Loucy (cell line): ENCODE data around the gene TMEM139.

Experiments
- H2AFZ ChIP-seq: fragments of 200-600 bp; sonication (generic); 2 replicates; pipeline ENCODE4 v1.6.0; 2016; ENCODE audit warnings: antibody characterized with exemption, mild to moderate bottlenecking, low read length, moderate library complexity
- H3F3A ChIP-seq: fragments of 200-600 bp; 2 replicates; pipeline ENCODE4 v1.6.0; 2016; ENCODE audit warnings: antibody characterized with exemption, low read depth, mild to moderate bottlenecking
- H3K27me3 ChIP-seq: fragments of 200-600 bp; sonication (generic); 2 replicates; pipeline ENCODE4 v1.6.1; 2014; ENCODE audit warnings: low read length, mild to moderate bottlenecking; ENCODE audit not compliant: insufficient read depth, poor library complexity, severe bottlenecking
- H3K36me3 ChIP-seq: fragments of 200-600 bp; sonication (generic); 2 replicates; pipeline ENCODE4 v1.6.1; 2016; ENCODE audit warnings: low read length; ENCODE audit not compliant: insufficient read depth
- H3K4me1 ChIP-seq: fragments of 200-600 bp; sonication (generic); 2 replicates; pipeline ENCODE4 v1.5.1; 2014; ENCODE audit warnings: low read length, mild to moderate bottlenecking; ENCODE audit not compliant: insufficient read depth, poor library complexity, severe bottlenecking
- H3K4me2 ChIP-seq: fragments of 200-600 bp; sonication (generic); 2 replicates; pipeline ENCODE4 v1.6.0; 2014; ENCODE audit warnings: antibody characterized with exemption, low read length, low read depth, mild to moderate bottlenecking; ENCODE audit not compliant: poor library complexity, severe bottlenecking
- H3K4me3 ChIP-seq: fragments of 200-600 bp; sonication (generic); 2 replicates; pipeline ENCODE4 v1.5.1; 2014; ENCODE audit warnings: low read length, mild to moderate bottlenecking, mixed read lengths; ENCODE audit not compliant: poor library complexity, severe bottlenecking
- H3K79me2 ChIP-seq: fragments of 200-600 bp; sonication (generic); 2 replicates; pipeline ENCODE4 v1.6.1; 2014; ENCODE audit warnings: low read length; ENCODE audit not compliant: insufficient read depth
- H3K9ac ChIP-seq: fragments of 200-600 bp; sonication (generic); 2 replicates; pipeline ENCODE4 v1.6.0; 2014; ENCODE audit warnings: mild to moderate bottlenecking, low read depth, low read length, moderate library complexity; ENCODE audit not compliant: poor library complexity, severe bottlenecking
- H3K9me2 ChIP-seq: fragments of 200-600 bp; sonication (generic); replicated peaks from 2 replicates; pipeline ENCODE4 v1.6.1; 2016; ENCODE audit warnings: low read depth, low read length, mixed read lengths
- H3K9me3 ChIP-seq: fragments of 200-600 bp; sonication (generic); 2 replicates; pipeline ENCODE4 v1.6.1; 2014; ENCODE audit warnings: mild to moderate bottlenecking, antibody characterized with exemption, low read length, low read depth; ENCODE audit not compliant: insufficient read depth
- H4K20me1 ChIP-seq: fragments of 200-600 bp; sonication (generic); 2 replicates; pipeline ENCODE4 v1.6.0; 2014; ENCODE audit warnings: antibody characterized with exemption, low read length, mild to moderate bottlenecking; ENCODE audit not compliant: insufficient read depth, poor library complexity, severe bottlenecking
- CTCF ChIP-seq: fragments of 200-600 bp; sonication (generic); conservative IDR thresholded peaks from 2 replicates; pipeline ENCODE4 v1.5.1; 2014; ENCODE audit warnings: mild to moderate bottlenecking, antibody characterized with exemption, low read length
- EZH2phosphoT487 ChIP-seq: fragments of 200-600 bp; IDR thresholded peaks from 2 replicates; pipeline ENCODE4 v1.6.1; 2018; ENCODE audit warnings: antibody characterized with exemption, mild to moderate bottlenecking, moderate library complexity, borderline replicate concordance

The TMEM139 gene

GRCh38 chr7:143281529-143281928, 3.2 kb upstream of the TMEM139 start:
- Histone ChIP-seq H3K27me3 (no peaks in the 10 kb centered on the region), H3K4me1 (peaks cover 4% of the 10 kb centered on the region), H3F3A (no peaks in the 10 kb centered on the region), H3K4me2 (no peak overlapping the region), H3K9me3 (no peaks in the 10 kb centered on the region), H2AFZ (no peak overlapping the region), H3K4me3 (no peak overlapping the region), H3K79me2 (no peaks in the 10 kb centered on the region), H4K20me1 (no peaks in the 10 kb centered on the region), H3K9ac (no peak overlapping the region), H3K9me2 (no peaks in the 10 kb centered on the region), H3K36me3 (no peaks in the 10 kb centered on the region)
- TF ChIP-seq CTCF: no peak
- no peak for TF ChIP-seq EZH2phosphoT487

- Histone ChIP-seq H3K4me3 (no peak overlapping the region), H3K36me3 (no peaks in the 10 kb centered on the region), H3K4me1 (peaks cover 4% of the 10 kb centered on the region), H3F3A (no peaks in the 10 kb centered on the region), H3K27me3 (no peaks in the 10 kb centered on the region), H2AFZ (no peak overlapping the region), H3K79me2 (no peaks in the 10 kb centered on the region), H3K9me2 (no peaks in the 10 kb centered on the region), H3K4me2 (no peak overlapping the region), H3K9ac (no peak overlapping the region), H4K20me1 (no peaks in the 10 kb centered on the region), H3K9me3 (no peaks in the 10 kb centered on the region)
- TF ChIP-seq CTCF: no peak
- no peak for TF ChIP-seq EZH2phosphoT487
These were observed 2.6 kb upstream of the TMEM139 start for GRCh38 chr7:143282124-143282523.

GRCh38 chr7:143283381-143283780, 1.4 kb upstream of the TMEM139 start:
- TF ChIP-seq CTCF (no peak), EZH2phosphoT487 (no peak)
- Histone ChIP-seq H3K4me1 (peaks cover 11% of the 10 kb centered on the region), H3K9ac (peak overlapping the region; percentile 35), H3F3A (no peaks in the 10 kb centered on the region), H2AFZ (no peak overlapping the region), H3K9me3 (no peaks in the 10 kb centered on the region), H3K4me3 (no peak overlapping the region), H3K36me3 (no peaks in the 10 kb centered on the region), H4K20me1 (no peaks in the 10 kb centered on the region), H3K4me2 (no peak overlapping the region), H3K27me3 (no peaks in the 10 kb centered on the region), H3K79me2 (peaks cover 1% of the 10 kb centered on the region; the same call in 1 of the 2 replicates), H3K9me2 (no peaks in the 10 kb centered on the region)
